OCI-M2 (cell line): ENCODE results near the gene NCOA4.
"Not testable (repeated sequence)": the region's sequence is repeated elsewhere in the genome, so short reads cannot be mapped to it uniquely, and the experiment has no call there.

ENCODE experiments used
- DNase-seq: peaks from one replicate; lab custom pipeline; 2025; ENCODE audit not compliant: unreplicated experiment; lab: John Stamatoyannopoulos, UW

NCOA4 gene

GRCh38 chr10:45985590-45985989, 44.8 kb downstream of the NCOA4 start:
- not testable (repeated sequence) for DNase-seq

- not testable (repeated sequence) for DNase-seq
Measured at GRCh38 chr10:45984473-45984872, 46.0 kb downstream of the NCOA4 start.

GRCh38 chr10:45983538-45984186, 46.8 kb downstream of the NCOA4 start:
- not testable (repeated sequence) for DNase-seq

GRCh38 chr10:45981367-45981766, 49.1 kb downstream of the NCOA4 start:
- DNase-seq, result not testable (repeated sequence)

- not testable (repeated sequence) for DNase-seq
Measured at GRCh38 chr10:45978554-45978953, 51.9 kb downstream of the NCOA4 start.

- not testable (repeated sequence) for DNase-seq
Measured at GRCh38 chr10:45974041-45974440, 56.4 kb downstream of the NCOA4 start.

- not testable (repeated sequence) for DNase-seq
Measured at GRCh38 chr10:45972813-45973169, 57.6 kb downstream of the NCOA4 start.

GRCh38 chr10:45972106-45972812, 58.2 kb downstream of the NCOA4 start, which contains the start of gene TIMM23:
TSS of gene TIMM23 (plus strand) at chr10:45972489. CDS start at chr10:45972625, 136 bp downstream.
- DNase-seq, result not testable (repeated sequence)

- not testable (repeated sequence) for DNase-seq
Measured at GRCh38 chr10:45971742-45972105, 58.7 kb downstream of the NCOA4 start.

- DNase-seq, result not testable (repeated sequence)
Measured at GRCh38 chr10:45971019-45971418, 59.4 kb downstream of the NCOA4 start.

GRCh38 chr10:45962686-45963452, 67.6 kb downstream of the NCOA4 start:
- DNase-seq, result not testable (repeated sequence)

GRCh38 chr10:45957928-45958327, 72.5 kb downstream of the NCOA4 start:
- not testable (repeated sequence) for DNase-seq

- DNase-seq, result not testable (repeated sequence)
Measured at GRCh38 chr10:45956634-45957033, 73.8 kb downstream of the NCOA4 start.
